Measurements from ENCODE around the gene EIF4H.

- no peak for TF ChIP-seq CTCF (IDR thresholded peaks at IDR 0.05; ENCODE audit: low read length)
- no peak for TF ChIP-seq EZH2 (IDR thresholded peaks at IDR 0.05; ENCODE audit: borderline replicate concordance, low read length)
These were observed 1.2 kb downstream of the EIF4H start for GRCh38 chr7:74175340-74175739.

Measured in OCI-LY1 (cell line).